HCT116 (cell line): ENCODE data around the gene SUCLG1. TPM values are rescaled to one million over a fixed set of nuclear protein-coding genes. Genes with fewer than 3 reads are reported as not detected.

Experiments
- ATAC-seq: fragments of 200-7000 bp; cut with Tn5 transposase; 2 replicates; pipeline ENCODE4 v1.9.1; 2020; ENCODE audit warnings: mild to moderate bottlenecking, moderate library complexity
- BruUV-seq: library from RNA; stranded (reverse); fragments of 400-500 nt; replicated peaks from 2 replicates; lab custom pipeline; 2021; lab: Mats Ljungman, UMichigan
- CTCF ChIA-PET: fragments of 300-600 bp; sonication (Branson Sonifier 250); formaldehyde crosslinking; loops from one replicate; lab custom pipeline; 2021; ENCODE audit warnings: antibody characterized with exemption; lab: Charles Lee
- POLR2A ChIA-PET: fragments of 300-600, 350-600 bp; sonication (Branson Sonifier 250); formaldehyde crosslinking; loops from one replicate; lab custom pipeline; 2021; ENCODE audit warnings: antibody characterized with exemption; lab: Charles Lee
- RAD21 ChIA-PET, 2 experiments: fragments of 300-600 bp; sonication (Branson Sonifier 250); formaldehyde crosslinking; loops; one replicate each; lab custom pipeline; 2023; ENCODE audit warnings: low total read pairs in 2 of 2; ENCODE audit not compliant: uncharacterized antibody in 2 of 2, unreplicated experiment in 2 of 2, low non-redundant PET in 1 of 2; lab: Charles Lee
- DNase-seq: peaks from one replicate; pipeline ENCODE4 v3.0.0-alpha.2; 2010; ENCODE audit warnings: low read depth, low spot score
- H2AFZ ChIP-seq: fragments of 200-600 bp; shearing (Covaris generic), sonication (generic); 2 replicates; pipeline ENCODE4 v1.6.1; 2017; ENCODE audit warnings: low read depth, mixed run types, mixed read lengths, antibody characterized with exemption, low read length; ENCODE audit not compliant: poor library complexity, severe bottlenecking
- H3K27ac ChIP-seq: 2 replicates; pipeline ENCODE4 v1.5.1; 2012; ENCODE audit warnings: low read depth, low read length
- H3K27me3 ChIP-seq: fragments of 200-600 bp; sonication (generic); 2 replicates; pipeline ENCODE4 v1.6.1; 2016; ENCODE audit warnings: mixed run types, low read length, mixed read lengths; ENCODE audit not compliant: insufficient read depth
- H3K36me3 ChIP-seq, 2 experiments: fragments of 200-500 bp in 1 of 2; fragments of 200-600 bp in 1 of 2; sonication (Bioruptor generic) in 1 of 2; sonication (generic) in 1 of 2; 2 replicates each; pipeline versions ENCODE4 v1.5.1 to v1.6.1; 2014 to 2016; ENCODE audit warnings: low read length in 2 of 2, inconsistent platforms in 1 of 2, mixed read lengths in 1 of 2, mixed run types in 1 of 2; ENCODE audit not compliant: insufficient read depth in 2 of 2, control insufficient read depth in 1 of 2
- H3K4me1 ChIP-seq, 2 experiments: fragments of 200-600 bp in 1 of 2; sonication (generic) in 1 of 2; 2 replicates each; pipeline versions ENCODE4 v1.5.1 to v1.6.1; 2012 to 2017; ENCODE audit warnings: low read length in 2 of 2, inconsistent platforms in 1 of 2, mild to moderate bottlenecking in 1 of 2, mixed read lengths in 1 of 2, mixed run types in 1 of 2, moderate library complexity in 1 of 2; ENCODE audit not compliant: insufficient read depth in 2 of 2, control insufficient read depth in 1 of 2
- H3K4me2 ChIP-seq: fragments of 200-600 bp; sonication (generic); 2 replicates; pipeline ENCODE4 v1.6.1; 2017; ENCODE audit warnings: mixed run types, low read length, mixed read lengths
- H3K4me3 ChIP-seq, 2 experiments: fragments of 200-600 bp in 1 of 2; sonication (generic) in 1 of 2; replicated peaks in 1 of 2; 2 replicates each; pipeline ENCODE4 v1.5.1; 2011 to 2016; ENCODE audit warnings: low read length in 2 of 2, control low read depth in 1 of 2, low read depth in 1 of 2, mild to moderate bottlenecking in 1 of 2, mixed read lengths in 1 of 2, mixed run types in 1 of 2
- H3K79me2 ChIP-seq: fragments of 200-600 bp; sonication (generic); 2 replicates; pipeline ENCODE4 v1.6.1; 2017; ENCODE audit warnings: mild to moderate bottlenecking, mixed run types, low read length, moderate library complexity, mixed read lengths; ENCODE audit not compliant: insufficient read depth
- H3K9ac ChIP-seq: fragments of 200-600 bp; sonication (generic); 2 replicates; pipeline ENCODE4 v1.6.1; 2016; ENCODE audit warnings: low read length, mixed read lengths
- H3K9me2 ChIP-seq: fragments of 200-600 bp; sonication (generic), shearing (Covaris generic); 2 replicates; pipeline ENCODE4 v1.6.1; 2017; ENCODE audit warnings: mixed run types, mild to moderate bottlenecking, moderate library complexity; ENCODE audit not compliant: insufficient read depth
- H3K9me3 ChIP-seq, 2 experiments: fragments of 200-500 bp in 1 of 2; fragments of 200-600 bp in 1 of 2; sonication (Bioruptor generic) in 1 of 2; sonication (generic) in 1 of 2; 2 replicates each; pipeline ENCODE4 v1.6.1; 2014 to 2017; ENCODE audit warnings: low read length in 2 of 2, mixed read lengths in 2 of 2, inconsistent platforms in 1 of 2, low read depth in 1 of 2, mild to moderate bottlenecking in 1 of 2, mixed run types in 1 of 2, moderate library complexity in 1 of 2; ENCODE audit not compliant: control insufficient read depth in 1 of 2, insufficient read depth in 1 of 2
- H4K20me1 ChIP-seq: fragments of 200-600 bp; sonication (generic), shearing (Covaris generic); 2 replicates; pipeline ENCODE4 v1.6.1; 2017; ENCODE audit warnings: mixed run types, mild to moderate bottlenecking, moderate library complexity; ENCODE audit not compliant: insufficient read depth
- CBX3 ChIP-seq: IDR thresholded peaks from 2 replicates; pipeline ENCODE4 v1.6.1; 2012; ENCODE audit warnings: low read depth
- CEBPB ChIP-seq: IDR thresholded peaks from 2 replicates; pipeline ENCODE4 v1.6.1; 2012; ENCODE audit warnings: low read depth
- ELF1 ChIP-seq: IDR thresholded peaks from 2 replicates; pipeline ENCODE4 v1.6.1; 2012; ENCODE audit warnings: low read depth, borderline replicate concordance
- JUND ChIP-seq: IDR thresholded peaks from 2 replicates; pipeline ENCODE4 v1.6.1; 2012
- POLR2A ChIP-seq: IDR thresholded peaks from 2 replicates; pipeline ENCODE4 v1.7.0; 2011; ENCODE audit warnings: borderline replicate concordance; ENCODE audit not compliant: insufficient read depth, insufficient read length; ENCODE audit errors: extremely low read depth
- SIN3A ChIP-seq: IDR thresholded peaks from 2 replicates; pipeline ENCODE4 v1.6.1; 2012; ENCODE audit warnings: low read depth
- YY1 ChIP-seq: IDR thresholded peaks from 2 replicates; pipeline ENCODE4 v1.6.1; 2011; ENCODE audit warnings: low read length, low read depth, moderate library complexity, mild to moderate bottlenecking; ENCODE audit not compliant: insufficient replicate concordance; ENCODE audit errors: extremely low read depth
- ZFX ChIP-seq: fragments of 450-650 bp; IDR thresholded peaks from 2 replicates; pipeline ENCODE4 v1.6.1; 2017
- intact Hi-C: fragments of 100-400 bp; cut with micrococcal nuclease; formaldehyde crosslinking; loops from 2 replicates; pipeline ENCODE4 v1.10.0; 2022
- total RNA-seq: library from RNA; stranded (reverse); gene quantifications from one replicate; pipeline ENCODE4 v1.2.1, GENCODE V29; 2021; ENCODE audit not compliant: unreplicated experiment
- TF ChIP-seq, protein P1 (sequence below): IDR thresholded peaks from 2 replicates; pipeline ENCODE4 v1.6.1; 2012; ENCODE audit warnings: low read depth
- TF ChIP-seq, protein P2 (sequence below): IDR thresholded peaks from 2 replicates; pipeline ENCODE4 v1.6.1; 2011; ENCODE audit warnings: mild to moderate bottlenecking, low read length, moderate library complexity; ENCODE audit not compliant: insufficient replicate concordance; ENCODE audit errors: extremely low read depth
- TF ChIP-seq, protein P3 (sequence below): IDR thresholded peaks from 2 replicates; pipeline ENCODE4 v1.6.1; 2012
- TF ChIP-seq, protein P4 (sequence below), 3 experiments: fragments of 200-600 bp in 1 of 3; sonication (generic) in 1 of 3; IDR thresholded peaks in 2 of 3; conservative IDR thresholded peaks in 1 of 3; 2 replicates each; pipeline ENCODE4 v1.5.1; 2012 to 2017; ENCODE audit warnings: low read depth in 2 of 3, low read length in 2 of 3, antibody characterized with exemption in 1 of 3, borderline replicate concordance in 1 of 3, control low read depth in 1 of 3, mild to moderate bottlenecking in 1 of 3, mixed read lengths in 1 of 3, mixed run types in 1 of 3, moderate library complexity in 1 of 3; ENCODE audit not compliant: insufficient read depth in 1 of 3

SUCLG1 gene
- total RNA-seq, 1 experiment from 2014 or later = 56.3 TPM

DNA sequence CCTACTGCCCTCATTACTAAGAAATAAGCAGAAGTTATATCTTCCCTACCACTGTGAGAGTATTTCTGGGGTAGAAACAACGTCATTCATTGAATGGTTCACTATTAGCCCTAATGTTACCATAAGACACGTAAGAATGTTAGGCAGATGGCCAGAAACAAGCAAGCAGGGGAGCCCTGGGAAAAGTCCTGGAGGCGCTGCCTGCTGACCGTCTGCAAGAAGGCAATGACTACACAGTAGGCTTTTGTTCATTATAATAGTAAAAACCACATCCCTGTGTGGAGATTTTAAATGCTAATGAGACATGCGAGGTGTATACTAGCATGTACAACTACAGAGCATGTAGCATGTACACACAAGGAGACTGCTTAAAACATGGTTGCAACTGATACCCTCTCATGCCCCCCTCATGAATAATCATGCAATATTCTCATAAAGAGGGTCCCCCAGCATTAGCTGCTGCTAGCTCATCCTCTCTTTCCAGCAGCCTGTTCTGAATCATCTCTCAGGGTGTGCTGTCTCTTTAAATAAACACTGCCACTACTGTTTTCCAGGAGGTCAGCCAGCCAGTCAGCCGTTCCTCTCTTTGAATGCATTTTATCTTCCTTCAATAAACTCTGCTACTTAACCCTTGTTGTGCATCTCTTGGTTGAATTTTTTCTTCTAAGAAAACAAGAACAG is 23.6 kb downstream of the SUCLG1 start:
- no peak for DNase-seq
- intact Hi-C loops = no loop called here
- BruUV-seq = no TSS peak
- no peaks in the 10 kb centered on the region for H3K4me1 ChIP-seq
- POLR2A ChIA-PET = no interaction called here
- no peak overlapping the region for H3K9ac ChIP-seq
- ATAC-seq = no peak
- no peaks in the 10 kb centered on the region for H3K79me2 ChIP-seq
- H3K27me3 ChIP-seq = no peaks in the 10 kb centered on the region
- no peak overlapping the region for H2AFZ ChIP-seq
- H4K20me1 ChIP-seq = no peaks in the 10 kb centered on the region
- H3K36me3 ChIP-seq = peaks cover 11 to 12% of the 10 kb centered on the region in 2 experiments
- CTCF ChIA-PET = no interaction called here
- RAD21 ChIA-PET = no interaction called here
- no peak for TF ChIP-seq SIN3A
- no peak for TF ChIP-seq CBX3
- TF ChIP-seq, protein P1, sequence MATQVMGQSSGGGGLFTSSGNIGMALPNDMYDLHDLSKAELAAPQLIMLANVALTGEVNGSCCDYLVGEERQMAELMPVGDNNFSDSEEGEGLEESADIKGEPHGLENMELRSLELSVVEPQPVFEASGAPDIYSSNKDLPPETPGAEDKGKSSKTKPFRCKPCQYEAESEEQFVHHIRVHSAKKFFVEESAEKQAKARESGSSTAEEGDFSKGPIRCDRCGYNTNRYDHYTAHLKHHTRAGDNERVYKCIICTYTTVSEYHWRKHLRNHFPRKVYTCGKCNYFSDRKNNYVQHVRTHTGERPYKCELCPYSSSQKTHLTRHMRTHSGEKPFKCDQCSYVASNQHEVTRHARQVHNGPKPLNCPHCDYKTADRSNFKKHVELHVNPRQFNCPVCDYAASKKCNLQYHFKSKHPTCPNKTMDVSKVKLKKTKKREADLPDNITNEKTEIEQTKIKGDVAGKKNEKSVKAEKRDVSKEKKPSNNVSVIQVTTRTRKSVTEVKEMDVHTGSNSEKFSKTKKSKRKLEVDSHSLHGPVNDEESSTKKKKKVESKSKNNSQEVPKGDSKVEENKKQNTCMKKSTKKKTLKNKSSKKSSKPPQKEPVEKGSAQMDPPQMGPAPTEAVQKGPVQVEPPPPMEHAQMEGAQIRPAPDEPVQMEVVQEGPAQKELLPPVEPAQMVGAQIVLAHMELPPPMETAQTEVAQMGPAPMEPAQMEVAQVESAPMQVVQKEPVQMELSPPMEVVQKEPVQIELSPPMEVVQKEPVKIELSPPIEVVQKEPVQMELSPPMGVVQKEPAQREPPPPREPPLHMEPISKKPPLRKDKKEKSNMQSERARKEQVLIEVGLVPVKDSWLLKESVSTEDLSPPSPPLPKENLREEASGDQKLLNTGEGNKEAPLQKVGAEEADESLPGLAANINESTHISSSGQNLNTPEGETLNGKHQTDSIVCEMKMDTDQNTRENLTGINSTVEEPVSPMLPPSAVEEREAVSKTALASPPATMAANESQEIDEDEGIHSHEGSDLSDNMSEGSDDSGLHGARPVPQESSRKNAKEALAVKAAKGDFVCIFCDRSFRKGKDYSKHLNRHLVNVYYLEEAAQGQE = no peak
- no peak for TF ChIP-seq ZFX
- no peak for TF ChIP-seq JUND
- TF ChIP-seq YY1 = no peak
- TF ChIP-seq ELF1 = no peak
- no peak for TF ChIP-seq CEBPB
- TF ChIP-seq, protein P2, sequence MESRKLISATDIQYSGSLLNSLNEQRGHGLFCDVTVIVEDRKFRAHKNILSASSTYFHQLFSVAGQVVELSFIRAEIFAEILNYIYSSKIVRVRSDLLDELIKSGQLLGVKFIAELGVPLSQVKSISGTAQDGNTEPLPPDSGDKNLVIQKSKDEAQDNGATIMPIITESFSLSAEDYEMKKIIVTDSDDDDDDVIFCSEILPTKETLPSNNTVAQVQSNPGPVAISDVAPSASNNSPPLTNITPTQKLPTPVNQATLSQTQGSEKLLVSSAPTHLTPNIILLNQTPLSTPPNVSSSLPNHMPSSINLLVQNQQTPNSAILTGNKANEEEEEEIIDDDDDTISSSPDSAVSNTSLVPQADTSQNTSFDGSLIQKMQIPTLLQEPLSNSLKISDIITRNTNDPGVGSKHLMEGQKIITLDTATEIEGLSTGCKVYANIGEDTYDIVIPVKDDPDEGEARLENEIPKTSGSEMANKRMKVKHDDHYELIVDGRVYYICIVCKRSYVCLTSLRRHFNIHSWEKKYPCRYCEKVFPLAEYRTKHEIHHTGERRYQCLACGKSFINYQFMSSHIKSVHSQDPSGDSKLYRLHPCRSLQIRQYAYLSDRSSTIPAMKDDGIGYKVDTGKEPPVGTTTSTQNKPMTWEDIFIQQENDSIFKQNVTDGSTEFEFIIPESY = no peak
- TF ChIP-seq POLR2A = no peak
- TF ChIP-seq, protein P3, sequence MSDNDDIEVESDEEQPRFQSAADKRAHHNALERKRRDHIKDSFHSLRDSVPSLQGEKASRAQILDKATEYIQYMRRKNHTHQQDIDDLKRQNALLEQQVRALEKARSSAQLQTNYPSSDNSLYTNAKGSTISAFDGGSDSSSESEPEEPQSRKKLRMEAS = no peak
- TF ChIP-seq, protein P4, sequence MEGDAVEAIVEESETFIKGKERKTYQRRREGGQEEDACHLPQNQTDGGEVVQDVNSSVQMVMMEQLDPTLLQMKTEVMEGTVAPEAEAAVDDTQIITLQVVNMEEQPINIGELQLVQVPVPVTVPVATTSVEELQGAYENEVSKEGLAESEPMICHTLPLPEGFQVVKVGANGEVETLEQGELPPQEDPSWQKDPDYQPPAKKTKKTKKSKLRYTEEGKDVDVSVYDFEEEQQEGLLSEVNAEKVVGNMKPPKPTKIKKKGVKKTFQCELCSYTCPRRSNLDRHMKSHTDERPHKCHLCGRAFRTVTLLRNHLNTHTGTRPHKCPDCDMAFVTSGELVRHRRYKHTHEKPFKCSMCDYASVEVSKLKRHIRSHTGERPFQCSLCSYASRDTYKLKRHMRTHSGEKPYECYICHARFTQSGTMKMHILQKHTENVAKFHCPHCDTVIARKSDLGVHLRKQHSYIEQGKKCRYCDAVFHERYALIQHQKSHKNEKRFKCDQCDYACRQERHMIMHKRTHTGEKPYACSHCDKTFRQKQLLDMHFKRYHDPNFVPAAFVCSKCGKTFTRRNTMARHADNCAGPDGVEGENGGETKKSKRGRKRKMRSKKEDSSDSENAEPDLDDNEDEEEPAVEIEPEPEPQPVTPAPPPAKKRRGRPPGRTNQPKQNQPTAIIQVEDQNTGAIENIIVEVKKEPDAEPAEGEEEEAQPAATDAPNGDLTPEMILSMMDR (IDR thresholded peaks at IDR 0.05 in 2 of 3, conservative IDR thresholded peaks at IDR 0.05 in 1 of 3; ENCODE audit: borderline replicate concordance in 1 of 3, insufficient read depth in 1 of 3, low read depth in 2 of 3, low read length in 2 of 3) = no peak
- no peaks in the 10 kb centered on the region for H3K9me3 ChIP-seq
- H3K9me2 ChIP-seq = no peaks in the 10 kb centered on the region
- H3K4me2 ChIP-seq = no peak overlapping the region
- no peak overlapping the region for H3K4me3 ChIP-seq
- H3K27ac ChIP-seq = no peak overlapping the region
